Aorta (tissue), 4 donors: ENCODE data around the gene TMEM183A. TPM values are rescaled to one million over a fixed set of nuclear protein-coding genes. Genes with fewer than 3 reads are reported as not detected.

Experiments used
- polyA plus RNA-seq, 2 donors: library from polyadenylated mRNA; stranded (reverse); fragments of 200-250 nt; gene quantifications; one replicate each; pipeline ENCODE4 v1.2.3, GENCODE V29; 2013
- total RNA-seq, 2 donors: library from RNA; stranded (reverse); fragmentation: NEBNext Ultra II Directional; extraction: Animal tissue kit (Norgen Biotek cat#: 25700); gene quantifications; one replicate each; pipeline ENCODE4 v1.2.1, GENCODE V29; 2021
- donor health status: healthy with polysubstance abuse.
- donor health status: Bipolar disorder and iron deficiency.
- donor health status: DM: no; HTN: no; CAD: no.
- donor health status: DM: yes; HTN: yes; CAD: no.

TMEM183A gene
- total and polyA plus RNA-seq, 4 donors = 43.9 to 55.7 (median 47.3) TPM

Other genes with a start within 250 kb of the TMEM183A start
- gene KDM5B, start 199.0 kb upstream of the TMEM183A start, total RNA-seq = 10 to 100 TPM; 52.8 to 75.6 TPM
- gene KDM5B, start 199.0 kb upstream of the TMEM183A start, polyA plus RNA-seq = 10 to 100 TPM in 1 of 2 donors, 1 to 10 TPM in 1; 3.1 to 13.3 TPM
- 1 to 10 TPM in 1 of 2 donors, under 1 TPM in 1; 0.49 to 1.7 TPM for gene PCAT6, start 196.4 kb upstream of the TMEM183A start, total RNA-seq
- 1 to 10 TPM in 1 of 2 donors, not detected in 1; 2.8 TPM for gene PCAT6, start 196.4 kb upstream of the TMEM183A start, polyA plus RNA-seq
- gene RABIF, start 118.2 kb upstream of the TMEM183A start, total RNA-seq = 1 to 10 TPM; 7.3 to 7.5 TPM
- 1 to 10 TPM; 4.0 to 5.9 TPM for gene RABIF, start 118.2 kb upstream of the TMEM183A start, polyA plus RNA-seq
- 10 to 100 TPM; 15.9 to 17.9 TPM for gene KLHL12, start 80.1 kb upstream of the TMEM183A start, total RNA-seq
- 10 to 100 TPM; 12.6 to 13.6 TPM for gene KLHL12, start 80.1 kb upstream of the TMEM183A start, polyA plus RNA-seq
- 10 to 100 TPM; 55.2 to 61.3 TPM for gene ADIPOR1, start 49.1 kb upstream of the TMEM183A start, total RNA-seq
- gene ADIPOR1, start 49.1 kb upstream of the TMEM183A start, polyA plus RNA-seq = 10 to 100 TPM; 66.2 to 72.4 TPM
- gene CYB5R1, start 40.1 kb upstream of the TMEM183A start, total RNA-seq = 10 to 100 TPM; 41.5 to 53.1 TPM
- gene CYB5R1, start 40.1 kb upstream of the TMEM183A start, polyA plus RNA-seq = 10 to 100 TPM; 33.2 to 76.0 TPM
- gene PPFIA4, start 19.1 kb downstream of the TMEM183A start, total RNA-seq = 10 to 100 TPM; 20.2 to 22.7 TPM
- gene PPFIA4, start 19.1 kb downstream of the TMEM183A start, polyA plus RNA-seq = 1 to 10 TPM; 3.3 to 5.9 TPM
- gene MYOG, start 78.6 kb downstream of the TMEM183A start, total RNA-seq = not detected
- not detected for gene MYOG, start 78.6 kb downstream of the TMEM183A start, polyA plus RNA-seq
- gene ADORA1, start 120.4 kb downstream of the TMEM183A start, total RNA-seq = 1 to 10 TPM in 1 of 2 donors, under 1 TPM in 1; 0.71 to 2.5 TPM
- gene ADORA1, start 120.4 kb downstream of the TMEM183A start, polyA plus RNA-seq = not detected
- not detected for gene MYBPH, start 168.5 kb downstream of the TMEM183A start, total RNA-seq
- not detected for gene MYBPH, start 168.5 kb downstream of the TMEM183A start, polyA plus RNA-seq
- gene CHI3L1, start 179.3 kb downstream of the TMEM183A start, total RNA-seq = 10 to 100 TPM; 17.8 to 34.2 TPM
- 1 to 10 TPM in 1 of 2 donors, under 1 TPM in 1; 0.87 to 5.4 TPM for gene CHI3L1, start 179.3 kb downstream of the TMEM183A start, polyA plus RNA-seq
- gene CHIT1, start 222.3 kb downstream of the TMEM183A start, total RNA-seq = 1 to 10 TPM; 1.3 to 2.2 TPM
- gene CHIT1, start 222.3 kb downstream of the TMEM183A start, polyA plus RNA-seq = 10 to 100 TPM in 1 of 2 donors, under 1 TPM in 1; 0.56 to 16.4 TPM